Spleen (tissue), 11 donors: Measurements from ENCODE around the gene ZNF311. TPM values are rescaled to one million over a fixed set of nuclear protein-coding genes. Genes with fewer than 3 reads are reported as not detected.

ENCODE experiments used
- DNase-seq: peaks from one replicate; pipeline ENCODE4 v3.0.0-alpha.2; 2020
- H3K27ac ChIP-seq, 8 donors: fragments of 200-600 bp; sonication (generic) in 7 of 8; 1 replicate in 4 of 8; 2 replicates in 4 of 8; pipeline versions ENCODE4 v1.5.0 to v1.8.0; 2016 to 2021; ENCODE audit warnings: inconsistent platforms in 4 of 8, mild to moderate bottlenecking in 4 of 8, moderate library complexity in 1 of 8
- H3K27me3 ChIP-seq, 7 donors: fragments of 200-600 bp; sonication (generic) in 6 of 7; replicated peaks in 1 of 7; 1 replicate in 4 of 7; 2 replicates in 3 of 7; pipeline versions ENCODE4 v1.5.0 to v1.8.0; 2016 to 2021; ENCODE audit warnings: inconsistent platforms in 3 of 7, mild to moderate bottlenecking in 1 of 7
- H3K36me3 ChIP-seq, 6 donors: fragments of 200-600 bp; sonication (generic) in 5 of 6; 1 replicate in 4 of 6; 2 replicates in 2 of 6; pipeline versions ENCODE4 v1.5.0 to v1.8.0; 2016 to 2021; ENCODE audit warnings: inconsistent platforms in 2 of 6
- H3K4me1 ChIP-seq, 6 donors: fragments of 200-600 bp; sonication (generic) in 5 of 6; 1 replicate in 3 of 6; 2 replicates in 3 of 6; pipeline versions ENCODE4 v1.5.0 to v1.8.0; 2016 to 2021; ENCODE audit warnings: inconsistent platforms in 3 of 6
- H3K4me3 ChIP-seq, 8 donors: fragments of 200-600 bp; sonication (generic) in 7 of 8; 1 replicate in 4 of 8; 2 replicates in 4 of 8; pipeline versions ENCODE4 v1.5.0 to v1.8.0; 2016 to 2021; ENCODE audit warnings: inconsistent platforms in 4 of 8, mild to moderate bottlenecking in 4 of 8, moderate library complexity in 2 of 8
- H3K9me3 ChIP-seq, 8 donors: fragments of 200-600 bp; sonication (generic) in 7 of 8; 1 replicate in 4 of 8; 2 replicates in 4 of 8; pipeline versions ENCODE4 v1.5.0 to v1.8.0; 2016 to 2021; ENCODE audit warnings: inconsistent platforms in 4 of 8
- POLR2A ChIP-seq, 3 donors: fragments of 450-650 bp; IDR thresholded peaks; one replicate each; pipeline ENCODE4 v1.5.1; 2017; ENCODE audit warnings: antibody characterized with exemption in 3 of 3, mild to moderate bottlenecking in 1 of 3
- POLR2AphosphoS5 ChIP-seq, 3 donors: sonication (generic); formaldehyde crosslinking; IDR thresholded peaks; one replicate each; pipeline ENCODE4 v1.5.1; 2017; ENCODE audit warnings: antibody characterized with exemption in 3 of 3
- WGBS, 5 donors: extraction: QIAGEN DNeasy Blood & Tissue Kit in 3 of 5; methylation state at CpG; one replicate each; pipeline versions ENCODE4 v1.1.5 to v1.1.7; 2013 to 2018; 5-methylcytosine and 5-hydroxymethylcytosine counted together
- intact Hi-C: fragments of 100-400 bp; cut with DNase I; formaldehyde crosslinking; loops from one replicate; pipeline ENCODE4 v1.15.0; 2023; ENCODE audit warnings: low total_unique reads
- polyA plus RNA-seq, 3 donors: library from polyadenylated mRNA; stranded (reverse); fragments of 200-250 nt; gene quantifications; one replicate each; pipeline ENCODE4 v1.2.1, GENCODE V29; 2013
- total RNA-seq, 7 donors: library from RNA; depleted of rRNA in 3 of 7; stranded (reverse); fragments of >200 nt in 3 of 7; fragmentation: NEBNext Ultra II Directional in 4 of 7; extraction: Animal tissue kit (Norgen Biotek cat#: 25700) in 4 of 7; gene quantifications; one replicate each; pipeline versions ENCODE4 v1.1.0 to v1.2.1, GENCODE V29; 2016 to 2021
- TF ChIP-seq, protein P1 (sequence below), 11 experiments: fragments of 200-600 bp in 7 of 11; fragments of 450-650 bp in 4 of 11; sonication (generic) in 4 of 11; IDR thresholded peaks in 8 of 11; conservative IDR thresholded peaks in 3 of 11; 1 replicate in 7 of 11; 2 replicates in 4 of 11; pipeline versions ENCODE4 v1.4.0 to v1.8.0; 2016 to 2021; ENCODE audit warnings: antibody characterized with exemption in 11 of 11, inconsistent platforms in 4 of 11, mild to moderate bottlenecking in 1 of 11
- donor health status: healthy with polysubstance abuse.
- donor health status: DM: no; HTN: no; CAD: no; lungs with moderate emphysema.
- donor health status: DM: no; HTN: no; CAD: no.
- donor health status: Bipolar disorder and iron deficiency.
- donor health status: healthy.
- donor health status: DM: no; HTN: no; CAD: no.
- donor health status: DM: yes; HTN: yes; CAD: no.

Gene ZNF311
- total and polyA plus RNA-seq, 10 donors: 0.36 to 2.4 (median 0.86) TPM

GRCh38 chr6:29028821-29029220 is 23.7 kb upstream of the ZNF311 start:
- H3K4me3 ChIP-seq: no peak overlapping the region
- intact Hi-C loops: no loop called here
- no peaks in the 10 kb centered on the region for H3K9me3 ChIP-seq
- H3K4me1 ChIP-seq: no peaks in the 10 kb centered on the region
- H3K36me3 ChIP-seq: no peaks in the 10 kb centered on the region
- H3K27ac ChIP-seq: no peak overlapping the region
- WGBS, 5 donors: 90 to 96% (median 91%) methylated on average over 13 of the region's 13 CpGs
- no peak for DNase-seq
- TF ChIP-seq, protein P1, sequence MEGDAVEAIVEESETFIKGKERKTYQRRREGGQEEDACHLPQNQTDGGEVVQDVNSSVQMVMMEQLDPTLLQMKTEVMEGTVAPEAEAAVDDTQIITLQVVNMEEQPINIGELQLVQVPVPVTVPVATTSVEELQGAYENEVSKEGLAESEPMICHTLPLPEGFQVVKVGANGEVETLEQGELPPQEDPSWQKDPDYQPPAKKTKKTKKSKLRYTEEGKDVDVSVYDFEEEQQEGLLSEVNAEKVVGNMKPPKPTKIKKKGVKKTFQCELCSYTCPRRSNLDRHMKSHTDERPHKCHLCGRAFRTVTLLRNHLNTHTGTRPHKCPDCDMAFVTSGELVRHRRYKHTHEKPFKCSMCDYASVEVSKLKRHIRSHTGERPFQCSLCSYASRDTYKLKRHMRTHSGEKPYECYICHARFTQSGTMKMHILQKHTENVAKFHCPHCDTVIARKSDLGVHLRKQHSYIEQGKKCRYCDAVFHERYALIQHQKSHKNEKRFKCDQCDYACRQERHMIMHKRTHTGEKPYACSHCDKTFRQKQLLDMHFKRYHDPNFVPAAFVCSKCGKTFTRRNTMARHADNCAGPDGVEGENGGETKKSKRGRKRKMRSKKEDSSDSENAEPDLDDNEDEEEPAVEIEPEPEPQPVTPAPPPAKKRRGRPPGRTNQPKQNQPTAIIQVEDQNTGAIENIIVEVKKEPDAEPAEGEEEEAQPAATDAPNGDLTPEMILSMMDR (IDR thresholded peaks at IDR 0.05 in 8 of 11, conservative IDR thresholded peaks at IDR 0.05 in 3 of 11): no peak
- TF ChIP-seq POLR2A (IDR thresholded peaks at IDR 0.05) (no peak), POLR2AphosphoS5 (IDR thresholded peaks at IDR 0.05) (no peak)
- H3K27me3 ChIP-seq: peaks cover 0 to 52% (median 7%) of the 10 kb centered on the region in 7 donors

- H3K9me3 ChIP-seq: peaks cover 0 to 10% (median 0%) of the 10 kb centered on the region in 8 donors
- intact Hi-C loops: no loop called here
- no peak overlapping the region for H3K4me3 ChIP-seq
- 38 to 54% (median 44%) methylated on average over 2 of the region's 2 CpGs for WGBS, 5 donors
- H3K27me3 ChIP-seq: peaks cover 0 to 68% (median 11%) of the 10 kb centered on the region in 7 donors
- TF ChIP-seq, protein P1 (IDR thresholded peaks at IDR 0.05 in 8 of 11, conservative IDR thresholded peaks at IDR 0.05 in 3 of 11): no peak
- TF ChIP-seq POLR2AphosphoS5 (IDR thresholded peaks at IDR 0.05) (no peak), POLR2A (IDR thresholded peaks at IDR 0.05) (no peak)
- no peak for DNase-seq
- H3K27ac ChIP-seq: no peak overlapping the region
- H3K4me1 ChIP-seq: no peaks in the 10 kb centered on the region
- no peaks in the 10 kb centered on the region for H3K36me3 ChIP-seq
Measured at GRCh38 chr6:29025927-29026585, 20.9 kb upstream of the ZNF311 start.

DNA sequence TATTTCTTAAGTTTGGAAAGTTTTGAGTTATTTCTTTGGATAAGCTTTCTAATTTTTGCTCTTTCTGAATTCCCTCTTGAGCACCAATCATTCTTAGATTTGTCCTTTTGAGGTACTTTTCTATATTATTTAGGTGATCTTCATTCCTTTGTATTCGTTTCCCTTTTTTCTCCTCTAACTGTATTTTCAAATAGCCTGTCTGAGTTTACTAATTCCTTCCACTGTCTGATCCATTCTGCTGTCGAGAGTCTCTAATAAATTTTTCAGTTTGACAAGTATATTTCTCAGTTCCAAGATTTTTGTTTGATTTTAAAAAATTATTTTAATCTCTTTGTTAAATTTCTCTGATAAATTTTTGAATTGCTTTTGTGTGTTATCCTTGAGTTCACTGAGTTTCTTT is 16.3 kb upstream of the ZNF311 start:
- WGBS, 5 donors: 61 to 86% (median 75%) methylated on average over 2 of the region's 2 CpGs
- TF ChIP-seq, protein P1 (IDR thresholded peaks at IDR 0.05 in 8 of 11, conservative IDR thresholded peaks at IDR 0.05 in 3 of 11): no peak
- no peak for TF ChIP-seq POLR2AphosphoS5 (IDR thresholded peaks at IDR 0.05)
- TF ChIP-seq POLR2A (IDR thresholded peaks at IDR 0.05): no peak
- H3K27me3 ChIP-seq: peaks cover 0 to 71% (median 8%) of the 10 kb centered on the region in 7 donors
- no peak overlapping the region for H3K4me3 ChIP-seq
- no peak for DNase-seq
- no peak overlapping the region for H3K27ac ChIP-seq
- H3K4me1 ChIP-seq: peaks cover 0 to 9% (median 9%) of the 10 kb centered on the region in 6 donors
- no peaks in the 10 kb centered on the region for H3K36me3 ChIP-seq
- H3K9me3 ChIP-seq: peaks cover 0 to 10% (median 0%) of the 10 kb centered on the region in 8 donors
- intact Hi-C loops: no loop called here

DNA sequence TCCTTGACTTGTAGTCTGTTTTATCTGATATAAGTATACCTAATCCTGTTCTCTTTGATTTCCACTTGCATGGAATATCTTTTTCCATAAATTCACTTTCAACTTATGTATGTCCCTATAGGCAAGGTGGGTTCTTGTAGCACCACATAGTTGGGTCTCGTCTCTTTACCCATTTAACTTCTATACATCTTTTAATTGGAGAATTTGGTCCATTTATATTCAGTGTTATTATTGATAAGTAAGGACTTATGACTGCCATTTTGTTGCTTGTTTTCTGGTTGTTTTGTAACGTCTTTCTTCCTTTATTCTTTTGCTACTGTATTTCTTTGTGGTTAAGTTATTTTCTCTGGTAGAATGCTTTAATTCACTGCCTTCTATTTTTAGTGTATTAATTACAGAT is 14.5 kb upstream of the ZNF311 start:
- Histone ChIP-seq H3K4me3 (no peak overlapping the region), H3K4me1 (peaks cover 0 to 15% (median 14%) of the 10 kb centered on the region in 6 donors), H3K36me3 (no peaks in the 10 kb centered on the region), H3K27me3 (peaks cover 0 to 69% (median 10%) of the 10 kb centered on the region in 7 donors), H3K9me3 (peaks cover 0 to 23% (median 0%) of the 10 kb centered on the region in 8 donors), H3K27ac (no peak overlapping the region)
- WGBS, 5 donors: 59 to 77% (median 66%) methylated on average over 2 of the region's 2 CpGs
- TF ChIP-seq POLR2A (IDR thresholded peaks at IDR 0.05) (no peak), POLR2AphosphoS5 (IDR thresholded peaks at IDR 0.05) (no peak)
- TF ChIP-seq, protein P1 (IDR thresholded peaks at IDR 0.05 in 8 of 11, conservative IDR thresholded peaks at IDR 0.05 in 3 of 11): no peak
- intact Hi-C loops: loop anchor here (5.0 kb wide), 1 partner anchor 182 kb away; no protein-coding TSS in a partner anchor
- DNase-seq: no peak
